Loucy (cell line): Measurements from ENCODE around the gene CHRNA3.

ENCODE experiments used
- H2AFZ ChIP-seq: fragments of 200-600 bp; sonication (generic); 2 replicates; pipeline ENCODE4 v1.6.0; 2016; ENCODE audit warnings: antibody characterized with exemption, mild to moderate bottlenecking, low read length, moderate library complexity
- H3F3A ChIP-seq: fragments of 200-600 bp; 2 replicates; pipeline ENCODE4 v1.6.0; 2016; ENCODE audit warnings: antibody characterized with exemption, low read depth, mild to moderate bottlenecking
- H3K27me3 ChIP-seq: fragments of 200-600 bp; sonication (generic); 2 replicates; pipeline ENCODE4 v1.6.1; 2014; ENCODE audit warnings: low read length, mild to moderate bottlenecking; ENCODE audit not compliant: insufficient read depth, poor library complexity, severe bottlenecking
- H3K36me3 ChIP-seq: fragments of 200-600 bp; sonication (generic); 2 replicates; pipeline ENCODE4 v1.6.1; 2016; ENCODE audit warnings: low read length; ENCODE audit not compliant: insufficient read depth
- H3K4me1 ChIP-seq: fragments of 200-600 bp; sonication (generic); 2 replicates; pipeline ENCODE4 v1.5.1; 2014; ENCODE audit warnings: low read length, mild to moderate bottlenecking; ENCODE audit not compliant: insufficient read depth, poor library complexity, severe bottlenecking
- H3K4me2 ChIP-seq: fragments of 200-600 bp; sonication (generic); 2 replicates; pipeline ENCODE4 v1.6.0; 2014; ENCODE audit warnings: antibody characterized with exemption, low read length, low read depth, mild to moderate bottlenecking; ENCODE audit not compliant: poor library complexity, severe bottlenecking
- H3K4me3 ChIP-seq: fragments of 200-600 bp; sonication (generic); 2 replicates; pipeline ENCODE4 v1.5.1; 2014; ENCODE audit warnings: low read length, mild to moderate bottlenecking, mixed read lengths; ENCODE audit not compliant: poor library complexity, severe bottlenecking
- H3K79me2 ChIP-seq: fragments of 200-600 bp; sonication (generic); 2 replicates; pipeline ENCODE4 v1.6.1; 2014; ENCODE audit warnings: low read length; ENCODE audit not compliant: insufficient read depth
- H3K9ac ChIP-seq: fragments of 200-600 bp; sonication (generic); 2 replicates; pipeline ENCODE4 v1.6.0; 2014; ENCODE audit warnings: mild to moderate bottlenecking, low read depth, low read length, moderate library complexity; ENCODE audit not compliant: poor library complexity, severe bottlenecking
- H3K9me2 ChIP-seq: fragments of 200-600 bp; sonication (generic); replicated peaks from 2 replicates; pipeline ENCODE4 v1.6.1; 2016; ENCODE audit warnings: low read depth, low read length, mixed read lengths
- H3K9me3 ChIP-seq: fragments of 200-600 bp; sonication (generic); 2 replicates; pipeline ENCODE4 v1.6.1; 2014; ENCODE audit warnings: mild to moderate bottlenecking, antibody characterized with exemption, low read length, low read depth; ENCODE audit not compliant: insufficient read depth
- H4K20me1 ChIP-seq: fragments of 200-600 bp; sonication (generic); 2 replicates; pipeline ENCODE4 v1.6.0; 2014; ENCODE audit warnings: antibody characterized with exemption, low read length, mild to moderate bottlenecking; ENCODE audit not compliant: insufficient read depth, poor library complexity, severe bottlenecking
- EZH2phosphoT487 ChIP-seq: fragments of 200-600 bp; IDR thresholded peaks from 2 replicates; pipeline ENCODE4 v1.6.1; 2018; ENCODE audit warnings: antibody characterized with exemption, mild to moderate bottlenecking, moderate library complexity, borderline replicate concordance
- TF ChIP-seq, protein P1 (sequence below): fragments of 200-600 bp; sonication (generic); conservative IDR thresholded peaks from 2 replicates; pipeline ENCODE4 v1.5.1; 2014; ENCODE audit warnings: mild to moderate bottlenecking, antibody characterized with exemption, low read length

Gene CHRNA3

DNA sequence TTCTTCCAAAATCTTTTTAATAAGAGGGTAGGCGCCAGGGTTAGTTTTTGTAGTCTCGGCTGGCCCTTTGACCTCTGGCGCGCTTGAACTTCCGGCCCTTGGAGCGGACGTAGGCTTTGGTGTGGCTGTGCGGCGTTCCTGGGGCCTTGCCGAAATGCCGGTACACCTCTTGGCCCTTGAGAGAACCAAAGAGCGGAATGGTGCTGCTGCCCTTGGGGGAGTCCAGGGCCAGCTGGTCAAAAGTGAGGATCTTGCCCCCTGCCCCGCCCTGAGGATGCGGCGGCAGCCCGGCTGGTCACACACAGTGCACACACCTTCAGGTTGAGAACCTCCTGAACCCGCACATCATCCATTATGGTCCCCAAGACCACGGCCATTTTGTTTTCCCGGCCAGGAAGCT is 40.2 kb upstream of the CHRNA3 start:
- Histone ChIP-seq H3K9me2 (no peaks in the 10 kb centered on the region), H3K4me1 (no peaks in the 10 kb centered on the region), H3K36me3 (no peaks in the 10 kb centered on the region)

DNA sequence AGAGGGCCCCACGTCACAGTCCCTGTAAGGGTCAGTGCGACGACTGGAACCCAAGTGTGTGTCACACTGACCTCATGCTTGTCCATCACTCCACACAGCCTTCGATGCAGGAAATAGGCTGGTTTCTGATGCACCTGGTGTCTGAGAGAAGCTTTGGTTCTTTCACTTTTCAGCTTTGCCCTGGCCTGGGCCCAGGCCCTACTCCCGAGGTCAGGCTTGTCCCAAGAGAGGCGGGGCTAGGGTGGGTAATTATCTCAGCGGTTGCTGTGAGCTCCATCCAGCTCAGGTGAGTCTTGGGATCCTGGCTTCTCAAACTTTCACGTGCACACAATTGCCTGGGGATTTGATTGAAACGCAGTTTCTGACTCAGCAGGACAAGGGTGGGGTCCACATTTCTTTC is 39.8 kb upstream of the CHRNA3 start:
- no peak for TF ChIP-seq EZH2phosphoT487
- TF ChIP-seq, protein P1, sequence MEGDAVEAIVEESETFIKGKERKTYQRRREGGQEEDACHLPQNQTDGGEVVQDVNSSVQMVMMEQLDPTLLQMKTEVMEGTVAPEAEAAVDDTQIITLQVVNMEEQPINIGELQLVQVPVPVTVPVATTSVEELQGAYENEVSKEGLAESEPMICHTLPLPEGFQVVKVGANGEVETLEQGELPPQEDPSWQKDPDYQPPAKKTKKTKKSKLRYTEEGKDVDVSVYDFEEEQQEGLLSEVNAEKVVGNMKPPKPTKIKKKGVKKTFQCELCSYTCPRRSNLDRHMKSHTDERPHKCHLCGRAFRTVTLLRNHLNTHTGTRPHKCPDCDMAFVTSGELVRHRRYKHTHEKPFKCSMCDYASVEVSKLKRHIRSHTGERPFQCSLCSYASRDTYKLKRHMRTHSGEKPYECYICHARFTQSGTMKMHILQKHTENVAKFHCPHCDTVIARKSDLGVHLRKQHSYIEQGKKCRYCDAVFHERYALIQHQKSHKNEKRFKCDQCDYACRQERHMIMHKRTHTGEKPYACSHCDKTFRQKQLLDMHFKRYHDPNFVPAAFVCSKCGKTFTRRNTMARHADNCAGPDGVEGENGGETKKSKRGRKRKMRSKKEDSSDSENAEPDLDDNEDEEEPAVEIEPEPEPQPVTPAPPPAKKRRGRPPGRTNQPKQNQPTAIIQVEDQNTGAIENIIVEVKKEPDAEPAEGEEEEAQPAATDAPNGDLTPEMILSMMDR: no peak
- H3K4me1 ChIP-seq: no peaks in the 10 kb centered on the region
- H3K4me3 ChIP-seq: no peak overlapping the region
- H3F3A ChIP-seq: no peaks in the 10 kb centered on the region
- H3K9ac ChIP-seq: no peak overlapping the region
- no peaks in the 10 kb centered on the region for H3K9me2 ChIP-seq
- H3K4me2 ChIP-seq: no peak overlapping the region
- no peaks in the 10 kb centered on the region for H3K79me2 ChIP-seq
- no peaks in the 10 kb centered on the region for H3K27me3 ChIP-seq
- H2AFZ ChIP-seq: no peak overlapping the region
- no peaks in the 10 kb centered on the region for H4K20me1 ChIP-seq
- H3K9me3 ChIP-seq: no peaks in the 10 kb centered on the region
- no peaks in the 10 kb centered on the region for H3K36me3 ChIP-seq

More for the DNA sequence above, 40.2 kb upstream of the CHRNA3 start:
- no peaks in the 10 kb centered on the region for H3F3A ChIP-seq
- H2AFZ ChIP-seq: no peak overlapping the region
- H3K27me3 ChIP-seq: no peaks in the 10 kb centered on the region
- no peak overlapping the region for H3K9ac ChIP-seq
- no peak overlapping the region for H3K4me3 ChIP-seq
- TF ChIP-seq EZH2phosphoT487: no peak
- TF ChIP-seq, protein P1: no peak
- no peaks in the 10 kb centered on the region for H3K9me3 ChIP-seq
- H3K79me2 ChIP-seq: no peaks in the 10 kb centered on the region
- no peaks in the 10 kb centered on the region for H4K20me1 ChIP-seq
- no peak overlapping the region for H3K4me2 ChIP-seq

DNA sequence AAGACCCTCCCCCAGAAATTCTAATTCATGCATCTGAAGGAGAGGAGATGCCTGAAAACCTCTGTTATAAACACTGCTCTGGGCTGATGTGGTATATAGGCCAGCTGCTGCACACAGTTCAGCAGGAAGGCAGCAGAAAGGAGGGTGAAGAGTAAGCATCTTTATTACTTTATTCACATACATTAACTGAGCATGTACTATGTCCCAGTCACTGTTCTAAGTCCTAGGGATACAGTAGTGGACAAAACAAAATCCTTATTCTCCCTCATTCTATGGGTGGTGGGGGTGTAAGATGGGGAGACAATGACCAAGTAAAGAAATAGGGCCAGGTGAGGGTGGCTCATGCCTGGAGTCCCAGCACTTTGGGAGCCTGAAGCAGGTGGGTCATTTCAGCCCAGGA is 38.0 kb upstream of the CHRNA3 start:
- Histone ChIP-seq H3K36me3 (no peaks in the 10 kb centered on the region), H2AFZ (no peak overlapping the region), H3K9ac (no peak overlapping the region), H3K4me3 (no peak overlapping the region), H3K27me3 (no peaks in the 10 kb centered on the region), H3K79me2 (no peaks in the 10 kb centered on the region), H4K20me1 (no peaks in the 10 kb centered on the region), H3K9me2 (no peaks in the 10 kb centered on the region), H3F3A (no peaks in the 10 kb centered on the region), H3K4me2 (no peak overlapping the region), H3K4me1 (no peaks in the 10 kb centered on the region), H3K9me3 (no peaks in the 10 kb centered on the region)
- TF ChIP-seq, protein P1: no peak
- TF ChIP-seq EZH2phosphoT487: no peak
